Raji (cell line): ENCODE results near the gene RINT1.

Source experiments
- POLR2A ChIP-seq: IDR thresholded peaks from 2 replicates; pipeline ENCODE4 v1.6.1; 2011; ENCODE audit warnings: low read depth, low read length, control low read depth; ENCODE audit not compliant: insufficient read depth

The RINT1 gene

GRCh38 chr7:105531792-105532671 is at the start of gene RINT1:
TSS of gene RINT1 (plus strand) at chr7:105532201. CDS start at chr7:105532316, 115 bp downstream.
- peak; percentile 100 for TF ChIP-seq POLR2A

DNA sequence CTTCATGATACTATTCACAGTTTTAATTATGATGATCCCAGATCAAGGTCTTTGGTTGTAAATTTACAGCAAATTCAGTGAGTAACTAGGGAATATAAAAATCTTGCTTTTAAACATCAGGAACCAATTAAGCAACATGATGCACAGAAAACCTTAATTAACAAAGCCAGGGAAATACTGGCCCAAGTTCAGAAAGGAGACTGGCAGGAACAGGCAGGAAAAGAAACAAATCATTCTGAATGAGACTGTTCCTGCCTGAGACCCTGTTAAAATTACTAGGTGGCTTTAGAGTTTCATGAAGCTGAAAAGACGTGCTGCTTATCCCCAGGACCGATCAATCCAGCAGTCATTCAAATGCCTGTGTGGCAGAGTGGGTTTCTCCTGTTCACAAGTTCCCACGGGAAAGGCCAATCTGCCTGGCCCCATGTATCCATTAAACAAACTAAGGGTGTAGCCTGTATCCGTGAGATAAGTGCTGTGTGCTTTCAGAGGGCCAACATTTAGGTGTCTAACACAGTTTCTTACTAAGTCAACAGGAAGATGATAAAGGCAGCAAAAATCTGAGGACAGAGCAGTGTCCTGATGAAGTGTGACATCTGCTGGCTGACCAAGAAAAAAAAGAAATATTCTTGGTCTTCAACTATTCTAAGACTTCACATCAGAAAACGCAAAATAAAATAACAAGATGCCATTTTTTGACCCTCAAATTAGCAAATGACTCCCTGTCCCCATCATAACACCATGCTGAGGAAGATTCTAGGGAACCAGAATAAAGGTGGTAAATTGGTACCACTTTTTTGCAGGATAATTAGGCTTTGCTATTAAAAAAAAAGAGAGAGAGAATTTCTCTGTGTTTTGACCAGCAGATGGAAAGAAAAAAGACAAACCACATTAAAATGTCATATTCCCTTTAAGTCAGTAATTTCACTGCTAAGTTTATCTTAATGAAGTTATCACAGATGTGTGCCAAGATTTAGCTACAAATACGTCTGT is 44.1 kb upstream of the RINT1 start:
- no peak for TF ChIP-seq POLR2A

- TF ChIP-seq POLR2A: no peak
These were observed 42.6 kb upstream of the RINT1 start for GRCh38 chr7:105489409-105489808.

DNA sequence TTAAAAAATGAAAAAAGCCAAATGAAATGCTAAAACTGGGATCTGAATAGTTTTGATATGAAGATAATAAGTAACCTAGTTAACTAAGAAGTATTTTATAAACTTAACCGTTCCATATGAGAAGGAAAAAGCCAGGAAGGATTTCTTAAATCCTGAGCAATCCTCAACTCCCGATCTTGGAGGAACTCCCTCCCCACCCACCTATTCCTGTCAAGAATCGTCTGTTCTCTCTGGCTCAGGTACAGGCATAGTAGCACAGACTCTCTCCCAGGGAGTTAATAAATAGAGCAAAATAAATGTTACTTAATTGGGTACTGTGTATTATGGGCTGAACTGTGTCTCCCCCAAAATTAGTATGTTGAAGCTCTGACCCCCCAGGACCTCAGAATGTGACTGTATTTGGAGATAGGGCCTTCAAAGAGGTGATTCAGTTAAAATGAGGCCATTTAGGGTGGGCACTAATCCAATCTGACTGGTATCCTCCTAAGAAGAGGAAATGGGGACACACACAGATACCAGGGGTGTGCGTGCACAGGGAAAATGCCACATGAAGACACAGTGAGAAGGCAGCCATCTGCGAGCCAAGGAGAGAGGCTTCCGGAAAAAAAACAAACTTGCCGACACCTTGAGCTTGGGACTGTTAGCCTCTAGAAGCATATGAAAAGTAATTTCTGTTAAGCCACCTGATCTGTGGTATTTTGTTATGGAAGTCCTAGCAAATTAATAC is 38.6 kb upstream of the RINT1 start:
- TF ChIP-seq POLR2A: no peak

DNA sequence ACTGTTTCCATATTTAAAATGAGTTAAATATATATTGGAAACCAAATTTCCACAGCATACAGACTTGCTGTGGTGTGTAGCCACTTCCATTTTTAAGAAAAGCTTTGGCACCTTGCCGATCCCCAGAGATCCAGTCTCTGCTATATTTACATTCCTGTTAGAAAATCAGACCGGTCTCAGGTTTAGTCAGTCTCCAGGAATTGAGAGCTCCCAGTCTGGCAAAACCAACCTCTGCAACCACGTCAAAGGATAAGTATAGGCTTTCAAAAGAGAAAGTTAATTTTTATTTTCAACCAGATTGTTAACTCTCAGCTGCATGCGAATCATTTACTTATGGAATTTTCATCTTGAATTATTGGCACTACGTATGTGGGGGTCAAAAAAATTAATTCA is 38.1 kb upstream of the RINT1 start:
- TF ChIP-seq POLR2A: no peak

DNA sequence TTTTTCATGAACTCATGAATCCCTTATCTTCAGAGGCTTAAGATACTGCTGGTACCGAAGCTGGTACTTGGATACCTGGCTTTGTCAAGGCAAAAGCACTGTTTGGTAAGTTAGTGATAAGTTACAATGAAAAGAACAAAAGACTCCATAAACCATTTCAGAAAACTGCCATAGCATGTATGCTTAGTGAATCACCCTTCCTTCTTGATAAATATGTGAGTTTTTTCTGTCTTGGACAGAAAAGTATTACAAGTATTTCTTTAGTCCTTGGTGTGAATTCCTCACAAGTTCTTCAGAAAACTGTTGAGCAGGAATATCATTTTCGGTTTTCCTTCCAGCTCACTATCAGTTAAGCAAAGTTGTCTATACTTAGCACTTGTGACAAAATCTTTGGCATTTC is 35.5 kb upstream of the RINT1 start:
- no peak for TF ChIP-seq POLR2A

- TF ChIP-seq POLR2A: no peak
These were observed 35.0 kb upstream of the RINT1 start for GRCh38 chr7:105497016-105497415.

- no peak for TF ChIP-seq POLR2A
These were observed 29.8 kb upstream of the RINT1 start for GRCh38 chr7:105502173-105502572.

GRCh38 chr7:105512415-105512814 is 19.6 kb upstream of the RINT1 start:
- TF ChIP-seq POLR2A: no peak

- TF ChIP-seq POLR2A: no peak
These were observed 19.0 kb upstream of the RINT1 start for GRCh38 chr7:105512926-105513526.

- no peak for TF ChIP-seq POLR2A
These were observed 12.6 kb upstream of the RINT1 start for GRCh38 chr7:105519353-105519752.

- no peak for TF ChIP-seq POLR2A
These were observed 10.8 kb upstream of the RINT1 start for GRCh38 chr7:105521027-105521716.

- peak; percentile 98 for TF ChIP-seq POLR2A
These were observed 10.1 kb upstream of the RINT1 start, which contains the start of gene PUS7 for GRCh38 chr7:105521717-105522463. TSS of gene PUS7 (minus strand) at chr7:105522271. CDS start at chr7:105508512, 13,759 bp downstream.
